CD1c-positive myeloid dendritic cell (primary cell): ENCODE results near the gene DERL2.

Source experiments
- DNase-seq: peaks from one replicate; pipeline ENCODE4 v3.0.0-alpha.2; 2016; ENCODE audit errors: extremely low spot score

The DERL2 gene

DNA sequence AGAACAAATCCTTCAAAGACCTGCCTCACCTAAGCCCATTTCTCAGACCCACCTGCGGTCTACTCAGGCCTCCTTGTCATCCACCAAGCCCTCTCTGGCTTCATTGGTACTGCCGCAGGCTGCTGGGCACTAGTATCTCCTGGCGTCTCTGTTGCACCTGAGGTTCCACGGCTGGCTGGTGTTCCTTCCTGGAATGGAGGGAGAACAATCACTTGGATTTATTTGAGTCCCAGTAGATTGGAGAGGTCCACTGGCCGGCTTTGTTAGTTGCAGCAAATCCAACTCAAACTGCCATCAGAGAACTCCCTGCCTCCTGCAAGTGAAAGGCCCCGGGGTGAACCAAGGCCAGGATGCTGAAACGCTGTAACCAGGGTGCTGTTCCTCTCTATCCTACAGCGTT is 15.7 kb upstream of the DERL2 start:
- no peak for DNase-seq

GRCh38 chr17:5500589-5501391 is 14.8 kb upstream of the DERL2 start:
- peak; percentile 70 for DNase-seq

GRCh38 chr17:5500247-5500588 is 14.2 kb upstream of the DERL2 start:
- no peak for DNase-seq

DNA sequence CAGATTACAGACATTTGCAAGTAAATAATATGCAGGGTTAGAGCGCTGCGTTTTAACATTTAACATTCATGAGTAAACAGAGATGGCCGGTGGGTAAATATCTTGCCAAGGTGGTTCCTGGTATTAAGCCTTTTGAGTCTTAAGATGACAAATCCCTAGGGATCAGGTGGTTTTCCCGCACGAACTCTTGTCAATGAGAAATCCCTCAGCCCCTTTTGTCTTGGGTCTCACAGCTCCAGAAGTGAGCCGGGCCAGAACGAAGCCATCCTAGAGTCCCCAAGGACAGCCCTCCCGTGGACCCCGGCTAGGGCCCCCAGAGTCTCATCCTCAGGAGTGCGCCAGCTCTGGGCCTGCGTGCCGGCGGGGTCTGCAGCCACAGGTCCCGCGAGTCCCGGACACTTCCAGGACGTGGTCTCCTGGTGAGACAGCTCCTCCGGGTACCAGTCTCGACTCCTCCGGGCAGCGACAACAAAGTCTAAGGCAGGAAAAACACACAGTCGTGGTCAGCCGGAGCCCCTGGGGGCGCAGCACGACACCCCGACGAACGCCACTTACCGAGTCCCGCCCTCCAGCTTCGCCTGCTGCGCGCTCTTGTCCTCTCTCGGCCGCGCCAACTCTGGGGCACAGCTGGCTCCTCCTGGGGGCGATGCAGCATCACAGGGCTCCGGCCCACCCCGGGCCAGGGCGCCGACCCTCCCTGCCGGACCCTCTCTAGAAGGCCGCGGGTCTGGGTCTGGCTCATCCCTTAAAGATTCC is 13.7 kb upstream of the DERL2 start:
- no peak for DNase-seq

GRCh38 chr17:5492970-5493369 is 7.0 kb upstream of the DERL2 start:
- no peak for DNase-seq

GRCh38 chr17:5488752-5489151 is 2.8 kb upstream of the DERL2 start:
- no peak for DNase-seq

DNA sequence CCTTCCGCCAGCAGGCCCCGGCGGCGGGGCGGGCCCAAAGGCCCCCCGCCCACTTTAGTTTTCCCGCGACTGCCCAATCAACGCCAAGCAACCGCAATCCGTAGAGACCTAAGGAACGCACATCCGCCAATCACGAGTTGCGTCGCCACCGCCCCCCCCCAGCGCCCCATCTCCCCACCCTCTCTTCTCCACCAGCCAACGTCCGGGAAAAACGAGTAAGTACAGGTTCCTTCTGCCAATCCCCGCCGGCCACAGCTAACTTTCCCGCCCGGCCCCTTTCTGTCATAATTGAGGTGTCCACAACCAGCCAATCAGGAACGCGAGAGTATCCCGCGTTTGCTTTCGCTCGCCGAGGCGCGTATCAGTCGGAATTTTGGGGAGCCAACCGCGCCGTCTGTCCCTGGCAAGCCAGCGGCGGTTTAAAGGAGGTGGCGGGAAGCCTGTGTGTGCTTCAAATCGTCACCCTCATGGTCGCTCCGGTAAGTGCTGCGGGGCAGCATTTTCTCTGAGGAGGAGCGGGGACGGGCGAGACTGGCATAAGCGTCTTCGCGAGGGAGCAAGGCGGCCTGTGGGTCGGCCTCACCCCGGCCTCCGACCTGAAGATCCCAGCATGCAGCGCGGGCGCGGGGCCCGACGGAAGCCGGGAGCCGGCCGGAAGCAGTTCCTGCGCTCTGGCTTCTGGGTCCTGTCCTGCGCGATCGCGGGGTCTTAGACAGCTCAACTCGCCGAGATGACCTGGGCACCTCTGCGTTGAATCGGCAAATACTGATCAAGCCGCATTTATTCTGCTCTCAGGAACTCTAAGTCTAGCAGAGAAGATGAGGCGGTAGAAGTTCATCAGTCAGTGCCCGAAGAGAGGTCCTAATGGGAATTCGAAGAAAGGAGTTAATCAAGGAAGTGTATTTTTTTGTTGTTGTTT is 487 bp upstream of the DERL2 start, which contains the start of gene MIS12:
Gene MIS12, plus strand, starts transcription at position 361 of the 919 bp plus-strand sequence. CDS start 2,297 bp downstream, outside the sequence.
- peak; percentile 99 for DNase-seq

DNA sequence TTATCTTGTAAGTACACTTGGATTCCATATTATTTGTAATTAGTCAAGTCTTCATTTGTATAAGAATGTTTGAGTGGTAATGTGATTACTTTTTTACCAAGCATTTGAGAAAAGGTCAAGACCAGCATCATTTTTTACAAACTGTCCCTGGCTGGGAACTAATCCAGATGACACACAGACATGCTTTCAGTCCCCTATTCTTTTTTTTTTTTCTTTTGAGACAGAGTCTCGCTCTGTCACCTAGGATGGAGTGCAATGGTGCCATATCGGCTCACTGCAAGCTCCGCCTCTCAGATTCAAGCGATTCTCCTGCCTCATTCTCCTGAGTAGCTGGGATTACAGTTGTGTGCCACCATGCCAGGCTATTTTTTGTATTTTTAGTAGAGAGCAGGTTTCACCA is 4.5 kb downstream of the DERL2 start:
- no peak for DNase-seq

DNA sequence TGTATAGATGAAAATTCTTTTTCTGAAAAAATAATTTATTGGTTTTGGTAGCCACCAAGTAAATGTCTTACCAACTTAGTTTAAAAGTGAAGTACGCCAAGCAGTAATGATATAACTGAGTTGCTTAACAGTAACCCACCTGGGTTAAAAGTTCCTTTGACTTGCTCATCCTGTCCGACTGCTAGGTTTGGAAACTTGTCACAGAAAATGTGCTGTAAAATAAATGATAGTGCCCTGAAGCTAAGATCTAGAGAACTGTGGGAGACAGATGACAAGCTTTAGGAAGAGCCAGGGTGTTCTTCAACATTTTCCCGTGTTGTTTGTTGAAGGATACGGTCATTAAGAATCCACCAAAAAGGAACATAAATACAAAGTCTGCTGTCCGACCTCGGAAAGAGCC is 5.0 kb downstream of the DERL2 start:
- DNase-seq = no peak

DNA sequence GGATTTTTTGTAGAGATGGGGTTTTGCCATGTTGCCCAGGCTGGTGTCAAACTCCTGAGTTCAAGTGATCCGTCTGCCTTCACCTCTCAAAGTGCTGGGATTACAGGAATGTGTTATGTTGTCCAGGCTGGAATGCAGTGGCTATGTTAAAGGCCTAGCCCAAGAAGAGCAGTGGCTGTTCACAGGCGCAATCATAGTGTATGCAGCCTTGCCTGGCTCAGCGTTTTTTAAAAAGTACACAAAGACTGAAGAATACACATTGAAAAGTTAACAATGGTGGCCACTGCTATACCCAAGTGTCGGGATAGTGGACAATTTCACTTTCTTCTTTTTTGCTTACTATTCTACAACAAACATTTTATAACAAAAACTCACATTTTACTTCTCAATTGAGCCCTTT is 7.0 kb downstream of the DERL2 start:
- no peak for DNase-seq

- no peak for DNase-seq
These were observed 12.1 kb downstream of the DERL2 start for GRCh38 chr17:5473906-5474305.

DNA sequence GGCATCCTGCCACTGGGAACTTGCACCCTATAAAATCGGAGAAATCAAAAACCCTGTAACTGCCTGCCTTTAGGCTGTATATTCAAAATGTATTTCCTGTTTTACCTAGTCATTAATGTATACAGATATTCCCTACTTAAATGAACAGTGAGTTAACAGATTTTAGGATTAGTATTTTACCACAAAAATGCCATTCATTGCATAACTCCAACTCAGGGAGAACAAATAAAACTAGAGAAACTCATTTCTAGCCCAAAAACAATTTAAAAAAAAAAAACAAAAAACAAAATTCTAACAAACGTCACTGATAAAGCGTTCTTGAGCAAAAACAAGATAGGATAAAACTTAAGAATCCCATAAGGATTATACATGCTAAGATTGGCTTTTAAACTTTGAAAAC is 13.5 kb downstream of the DERL2 start:
- DNase-seq = no peak

- DNase-seq = peak; percentile 14
These were observed 17.9 kb downstream of the DERL2 start for GRCh38 chr17:5468075-5468473.

- no peak for DNase-seq
These were observed 18.6 kb downstream of the DERL2 start for GRCh38 chr17:5467416-5467815.

DNA sequence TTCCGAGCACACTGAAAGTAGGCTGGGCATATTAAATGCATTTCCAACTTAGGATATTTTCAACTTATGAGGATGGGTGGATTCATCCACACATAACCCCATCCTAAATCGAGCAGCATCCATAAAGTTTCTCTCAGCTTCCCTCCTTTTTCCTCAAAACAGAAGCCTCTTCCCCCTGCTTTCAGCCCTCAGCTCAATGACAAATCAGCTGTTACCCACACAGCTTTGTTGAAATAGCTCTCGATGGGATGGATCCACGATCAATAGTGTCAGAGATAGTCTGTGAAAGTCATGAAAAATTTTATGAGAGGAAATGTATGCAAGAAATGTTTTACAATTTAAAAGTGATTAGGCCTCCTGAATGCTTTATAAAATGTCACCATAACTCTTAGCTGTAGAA is 19.7 kb downstream of the DERL2 start:
- DNase-seq = no peak

GRCh38 chr17:5464717-5465507 is 21.1 kb downstream of the DERL2 start:
- no peak for DNase-seq

DNA sequence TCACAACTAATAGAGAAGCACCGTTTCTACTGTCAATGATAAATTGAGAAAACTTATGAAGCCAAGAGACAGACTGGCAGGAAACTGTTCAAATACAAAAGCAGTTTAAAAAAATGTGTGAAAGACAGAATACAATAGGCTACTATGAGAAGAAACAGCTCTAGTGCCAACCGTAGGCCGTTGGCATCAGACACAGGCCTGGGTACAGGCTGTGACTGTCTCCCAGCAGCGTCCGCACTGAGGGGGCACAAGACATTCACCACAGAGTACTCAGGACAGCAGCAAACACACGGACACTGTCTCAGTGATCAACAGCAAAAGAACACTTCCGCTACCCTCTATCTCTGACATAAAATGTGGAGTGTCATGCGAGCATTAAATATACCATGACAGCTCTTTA is 39.2 kb downstream of the DERL2 start:
- no peak for DNase-seq

DNA sequence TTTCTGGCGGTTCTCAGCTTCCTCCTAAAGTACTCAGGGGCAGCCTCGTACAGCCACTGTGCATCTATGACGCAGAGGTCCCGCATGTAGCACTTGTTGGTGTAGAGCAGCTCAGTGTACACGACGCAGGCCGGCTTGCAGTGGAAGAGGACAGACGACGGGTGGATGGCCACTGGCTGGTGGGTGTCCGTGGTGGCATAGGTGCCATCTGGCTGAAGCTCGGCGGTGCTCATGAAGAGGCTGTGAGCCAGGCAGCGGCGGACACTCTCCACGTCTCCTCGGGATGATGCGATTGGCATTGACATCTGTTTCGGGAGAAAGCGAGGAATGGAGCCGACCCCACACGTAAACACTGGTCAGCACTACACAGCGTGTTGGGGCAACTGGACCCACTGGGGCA is 41.8 kb downstream of the DERL2 start:
- DNase-seq = no peak

DNA sequence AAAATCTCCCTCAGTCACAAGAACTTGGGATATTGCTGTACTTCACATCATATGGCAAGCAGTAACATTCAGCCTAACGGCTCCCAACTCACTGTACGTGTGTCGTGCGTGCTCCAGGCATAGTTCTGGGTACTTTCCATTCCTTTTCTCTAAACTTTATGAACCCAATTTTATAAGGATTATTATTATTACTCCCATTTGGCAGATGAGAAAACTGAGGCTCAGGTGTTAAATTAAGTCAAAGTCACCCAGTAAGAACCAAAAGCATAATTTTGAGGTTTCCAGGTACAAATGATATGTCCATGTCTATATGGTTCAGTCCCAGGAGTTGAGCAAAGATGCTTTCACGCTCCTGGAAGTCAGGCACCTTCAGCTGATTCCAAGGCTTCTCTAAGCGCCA is 42.2 kb downstream of the DERL2 start:
- no peak for DNase-seq

GRCh38 chr17:5439446-5439764 is 46.6 kb downstream of the DERL2 start:
- no peak for DNase-seq

GRCh38 chr17:5438716-5439445 is 47.1 kb downstream of the DERL2 start, which contains the start of gene C1QBP:
TSS of gene C1QBP (minus strand) at chr17:5439155. CDS start at chr17:5439073, 82 bp downstream.
- DNase-seq = peak; percentile 98
